ENCODE measurements around the gene PTPN1. TPM values are rescaled to one million over a fixed set of nuclear protein-coding genes. Genes with fewer than 3 reads are reported as not detected.

Gene PTPN1
- total RNA-seq, 1 donor from 2014 or later, result 65.9 TPM

- intact Hi-C loops (cut with micrococcal nuclease), result loop anchor here (2.0 kb wide), 1 partner anchor 185 kb away; no protein-coding TSS in a partner anchor
Measured at GRCh38 chr20:50571466-50571865, 61.3 kb downstream of the PTPN1 start.

- intact Hi-C loops (cut with micrococcal nuclease), result no loop called here
Measured at GRCh38 chr20:50572938-50573777, 63.0 kb downstream of the PTPN1 start.

GRCh38 chr20:50574108-50574507 lies 63.9 kb downstream of the PTPN1 start:
- intact Hi-C loops (cut with micrococcal nuclease), result no loop called here

GRCh38 chr20:50574586-50574985 lies 64.4 kb downstream of the PTPN1 start:
- intact Hi-C loops (cut with micrococcal nuclease), result no loop called here

- intact Hi-C loops (cut with micrococcal nuclease), result loop anchor here (1.0 kb wide), 2 partner anchors 98 to 390 kb away; no protein-coding TSS in a partner anchor
Measured at GRCh38 chr20:50575865-50576720, 65.9 kb downstream of the PTPN1 start.

- intact Hi-C loops (cut with micrococcal nuclease), result no loop called here
Measured at GRCh38 chr20:50577175-50578018, 67.2 kb downstream of the PTPN1 start.

- intact Hi-C loops (cut with micrococcal nuclease), result no loop called here
Measured at GRCh38 chr20:50578061-50578777, 68.0 kb downstream of the PTPN1 start.

- intact Hi-C loops (cut with micrococcal nuclease), result no loop called here
Measured at GRCh38 chr20:50578778-50579165, 68.6 kb downstream of the PTPN1 start.

GRCh38 chr20:50579511-50579910 lies 69.3 kb downstream of the PTPN1 start:
- intact Hi-C loops (cut with micrococcal nuclease), result no loop called here

- intact Hi-C loops (cut with micrococcal nuclease), result loop anchor here (1.0 kb wide), 1 partner anchor 102 kb away; no protein-coding TSS in a partner anchor
Measured at GRCh38 chr20:50580016-50580747, 70.0 kb downstream of the PTPN1 start.

GRCh38 chr20:50580842-50581544 lies 70.8 kb downstream of the PTPN1 start:
- intact Hi-C loops (cut with micrococcal nuclease), result loop anchor here (1.0 kb wide), 1 partner anchor 103 kb away; no protein-coding TSS in a partner anchor

- intact Hi-C loops (cut with micrococcal nuclease), result no loop called here
Measured at GRCh38 chr20:50582092-50582491, 71.9 kb downstream of the PTPN1 start.

- intact Hi-C loops (cut with micrococcal nuclease), result no loop called here
Measured at GRCh38 chr20:50582591-50583234, 72.5 kb downstream of the PTPN1 start.

- intact Hi-C loops (cut with micrococcal nuclease), result no loop called here
Measured at GRCh38 chr20:50583442-50584150, 73.4 kb downstream of the PTPN1 start.

- intact Hi-C loops (cut with micrococcal nuclease), result no loop called here
Measured at GRCh38 chr20:50584687-50585086, 74.5 kb downstream of the PTPN1 start.

- intact Hi-C loops (cut with micrococcal nuclease), result no loop called here
Measured at GRCh38 chr20:50585214-50585613, 75.0 kb downstream of the PTPN1 start.

GRCh38 chr20:50585678-50586077 lies 75.5 kb downstream of the PTPN1 start:
- intact Hi-C loops (cut with micrococcal nuclease), result no loop called here

Measured in T-helper 1 cell treated with Interleukin-12 subunit alpha and Interleukin-12 subunit beta and Interleukin-4 antibody, amounts not matched to agents 30 ng/mL and 1 ng/mL, for 36 hours (primary cell).